ENCODE data around the gene RAB6B.

Gene RAB6B

DNA sequence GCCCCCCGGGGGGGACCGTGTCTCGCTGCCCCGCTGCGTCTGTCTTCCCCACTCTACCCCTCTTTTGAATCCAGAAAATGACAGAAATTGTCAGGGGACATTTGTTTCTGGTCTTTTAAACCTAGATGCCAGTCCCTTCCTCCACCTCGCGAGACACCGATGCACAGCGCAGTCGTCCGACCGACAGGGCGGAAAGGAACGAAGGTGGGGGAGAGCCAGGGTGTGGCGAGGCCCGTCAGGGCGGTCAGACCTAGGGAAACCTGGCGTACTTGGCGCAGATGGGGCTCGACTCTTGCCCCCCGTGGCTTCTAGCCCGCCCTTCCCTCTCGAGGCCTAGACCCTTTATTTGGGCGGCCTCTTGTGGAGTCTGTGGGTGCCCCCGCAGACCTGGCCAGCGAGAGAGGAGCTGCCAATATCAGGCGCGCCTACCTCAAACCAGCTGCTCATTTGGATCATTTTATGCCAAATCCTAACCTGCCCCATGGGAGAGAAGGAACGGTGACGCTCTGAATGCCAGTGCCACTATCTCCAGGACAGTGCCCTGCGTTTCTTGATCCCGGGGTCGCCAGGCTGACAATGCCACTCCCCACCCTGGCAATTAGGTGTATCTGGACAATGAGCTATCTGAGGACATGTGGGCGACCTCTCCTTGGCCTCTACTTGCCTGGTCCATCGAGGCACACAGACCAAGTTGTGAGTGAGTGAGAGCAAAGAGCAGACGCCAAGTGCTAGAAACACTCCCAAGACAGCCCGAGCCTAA is 500 bp upstream of the RAB6B start:
- no peak for DNase-seq (ENCODE audit: low read depth in 2 of 2, low spot score in 1 of 2)

GRCh38 chr3:133894353-133895207 is 1.1 kb downstream of the RAB6B start:
- DNase-seq (ENCODE audit: low read depth in 2 of 2, low spot score in 1 of 2): no peak

DNA sequence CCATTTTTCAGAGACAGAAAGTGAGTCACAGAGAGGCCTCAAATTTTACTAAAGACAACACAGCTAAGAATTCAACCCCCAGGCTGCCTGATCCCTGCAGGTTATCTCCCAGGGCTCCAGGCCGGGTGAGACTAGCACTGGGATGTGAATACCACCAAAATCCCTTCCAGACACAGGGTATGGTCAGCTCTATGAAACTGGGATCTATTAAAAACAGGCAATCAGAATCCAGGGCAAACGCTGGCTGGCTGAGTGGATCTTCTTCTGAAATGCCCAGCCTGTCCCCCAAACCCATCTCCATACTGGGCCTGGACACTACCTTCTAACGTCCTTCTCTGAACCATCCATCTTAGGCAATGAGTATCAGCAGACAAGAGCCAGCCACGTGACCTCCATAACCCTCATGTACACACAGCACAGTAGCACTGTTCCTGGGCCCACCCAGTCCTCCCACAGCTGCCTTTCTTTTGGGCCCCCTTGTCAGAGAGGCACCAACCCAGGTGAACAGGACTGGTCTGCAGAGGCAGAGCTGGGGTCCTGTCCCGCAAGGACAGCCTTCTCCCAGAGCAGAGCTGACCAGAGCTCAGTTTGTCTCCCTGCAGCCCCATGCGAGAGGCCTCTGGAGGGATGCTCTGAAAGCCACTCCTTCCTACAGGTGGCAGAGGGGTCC is 1.9 kb downstream of the RAB6B start:
- no peak for DNase-seq (ENCODE audit: low read depth in 2 of 2, low spot score in 1 of 2)

DNA sequence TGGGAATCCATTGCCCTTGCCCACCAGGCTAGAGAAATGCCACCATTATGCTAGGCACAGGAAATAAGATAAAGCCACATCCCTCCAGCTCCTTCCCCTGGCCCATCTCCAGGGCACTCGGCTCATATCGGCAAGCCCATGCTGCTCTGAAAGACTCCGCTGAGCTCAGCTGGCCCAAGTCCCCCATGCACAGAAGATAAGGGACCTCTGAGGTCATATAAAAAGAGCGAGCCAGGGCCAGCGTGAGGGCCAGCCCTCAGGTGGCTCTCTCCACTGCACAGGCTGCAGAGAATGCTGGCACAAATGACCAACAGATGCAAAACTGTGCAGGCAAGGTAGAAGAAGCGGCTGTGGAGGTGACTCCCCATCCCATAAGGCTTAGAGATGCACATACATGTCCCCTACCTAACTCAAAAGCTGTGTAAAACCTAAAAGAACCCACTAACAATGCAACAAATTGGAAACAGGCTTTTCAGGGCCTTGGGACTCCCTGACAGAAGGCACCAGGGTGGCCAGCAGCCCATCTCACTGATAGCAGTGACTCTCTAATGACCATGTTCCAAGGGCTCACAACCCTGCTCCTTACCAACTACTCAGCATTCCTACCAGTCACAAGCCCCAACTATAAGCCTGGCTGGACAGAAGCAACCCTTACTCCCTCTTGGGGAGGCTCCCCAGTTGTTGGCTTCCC is 3.0 kb downstream of the RAB6B start:
- DNase-seq (ENCODE audit: low read depth in 2 of 2, low spot score in 1 of 2): no peak

DNA sequence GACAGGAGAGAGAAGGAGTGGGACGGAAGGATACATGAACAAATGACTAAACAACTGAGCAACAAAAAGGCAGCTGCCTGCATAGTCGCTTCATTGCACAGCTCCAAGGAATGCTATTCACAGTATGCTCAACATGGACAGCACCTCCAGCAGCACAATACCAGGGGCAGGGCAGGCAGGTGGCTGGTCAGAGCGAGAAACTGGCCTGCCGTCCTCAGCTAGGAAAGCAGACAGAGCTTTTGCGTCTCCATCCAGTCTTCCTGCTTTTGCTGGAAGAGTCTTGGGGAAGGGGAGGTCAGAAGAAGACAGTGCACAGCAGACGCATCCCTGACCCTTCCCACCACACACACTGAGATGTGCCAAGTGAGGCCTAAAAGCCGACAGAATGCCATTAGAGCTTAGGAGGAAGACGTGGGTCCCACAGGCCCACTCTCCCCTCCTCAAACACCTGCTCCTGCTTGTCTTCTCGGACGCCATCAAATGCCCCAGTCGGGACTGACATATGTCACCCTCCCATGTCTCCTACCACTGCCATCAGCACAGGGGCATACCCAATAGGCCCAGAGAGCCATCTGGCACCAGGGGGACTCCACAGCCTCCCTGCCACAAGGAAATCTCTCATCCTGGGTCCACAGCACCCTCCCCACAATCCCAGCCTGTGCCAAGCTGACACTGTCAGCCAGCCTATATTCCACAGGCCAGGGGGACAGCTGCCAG is 3.9 kb downstream of the RAB6B start:
- no peak for DNase-seq (ENCODE audit: low read depth in 2 of 2, low spot score in 1 of 2)

GRCh38 chr3:133890972-133891644 is 4.6 kb downstream of the RAB6B start:
- no peak for DNase-seq (ENCODE audit: low read depth in 2 of 2, low spot score in 1 of 2)

DNA sequence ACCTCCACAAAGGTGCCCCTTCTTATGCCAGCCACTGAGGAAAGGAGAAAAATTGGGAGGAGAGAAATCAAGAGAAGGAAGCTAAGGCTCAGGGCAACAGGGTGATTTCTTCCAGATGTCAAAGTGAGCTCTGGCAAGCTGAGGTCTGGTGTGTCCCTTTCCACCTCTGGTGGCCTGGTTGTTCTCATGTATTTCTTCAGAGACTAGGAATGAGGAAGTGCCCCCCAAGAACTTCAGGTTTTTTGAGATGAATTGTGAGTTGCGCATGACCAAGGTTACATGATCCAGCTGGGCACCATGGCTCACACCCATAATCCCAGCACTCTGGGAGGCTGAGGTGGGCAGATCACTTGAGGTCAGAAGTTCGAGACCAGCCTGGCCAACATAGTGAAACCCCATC is 5.6 kb downstream of the RAB6B start:
- DNase-seq (ENCODE audit: low read depth in 2 of 2, low spot score in 1 of 2): no peak

DNA sequence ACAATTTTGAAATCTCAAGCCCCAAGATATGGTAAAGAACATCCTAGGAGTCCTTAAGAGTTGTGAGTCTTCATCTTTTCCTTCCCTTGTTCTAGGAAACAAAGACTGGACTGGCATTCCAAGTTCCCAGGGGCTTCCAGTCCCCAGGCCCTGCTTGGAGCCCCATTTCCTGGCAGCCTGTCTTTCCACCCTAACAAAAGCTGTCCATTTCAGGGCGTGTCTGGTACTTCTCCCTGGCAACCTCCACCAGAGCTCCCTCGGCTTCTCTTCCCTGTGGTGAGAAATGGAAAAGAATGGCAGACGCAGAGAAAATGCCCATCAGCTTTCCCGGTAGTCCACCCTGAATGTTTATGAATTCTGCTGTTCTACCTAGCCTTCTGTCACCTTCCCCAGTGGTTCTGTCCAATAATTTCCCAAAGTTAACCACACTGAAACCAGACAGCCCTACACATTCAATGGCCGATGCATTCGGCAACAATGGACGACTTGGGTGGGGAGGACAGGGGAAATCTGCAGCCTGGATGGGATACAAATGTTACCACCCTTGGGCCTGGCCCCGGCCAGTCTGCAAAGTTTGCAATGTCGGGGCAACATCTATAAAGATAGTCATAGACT is 6.8 kb downstream of the RAB6B start:
- DNase-seq (ENCODE audit: low read depth in 2 of 2, low spot score in 1 of 2): no peak

- DNase-seq (ENCODE audit: low read depth in 2 of 2, low spot score in 1 of 2): no peak
These were observed 7.6 kb downstream of the RAB6B start for GRCh38 chr3:133887803-133888703.

DNA sequence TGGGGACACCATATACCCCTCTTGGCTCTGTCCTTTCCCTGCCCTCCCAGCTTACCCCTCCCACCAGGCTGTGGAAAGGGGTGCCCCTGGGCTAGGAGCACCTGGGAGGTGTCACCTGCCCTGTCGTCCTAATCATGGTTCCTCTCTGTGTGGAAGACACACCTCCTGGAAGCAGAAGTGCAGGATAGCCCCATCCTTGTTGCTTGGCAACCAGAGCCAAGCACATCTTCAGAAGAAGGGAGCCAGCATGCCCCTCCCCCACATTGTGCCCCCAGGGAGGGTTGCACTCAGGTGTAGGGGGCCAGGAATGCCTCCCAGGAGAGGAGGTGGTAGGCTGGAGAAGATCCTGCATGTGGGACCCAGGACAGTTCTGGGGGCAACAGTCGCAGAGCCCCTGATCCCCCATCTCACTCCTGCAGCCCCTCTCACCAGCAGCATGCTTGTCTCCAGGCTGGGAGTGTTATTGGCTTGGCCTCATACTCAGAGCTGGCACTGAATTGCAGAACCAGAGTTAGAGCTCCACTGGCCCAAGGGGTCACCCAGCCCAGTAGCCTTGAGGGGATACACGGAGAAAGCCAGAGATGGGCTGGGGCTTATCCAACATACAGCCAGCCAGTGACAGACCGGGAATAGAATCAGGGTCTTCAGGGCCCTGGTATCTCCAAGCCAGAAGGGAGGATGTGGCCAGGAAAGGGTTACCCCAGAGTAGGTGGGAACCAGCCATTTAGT is 8.4 kb downstream of the RAB6B start:
- no peak for DNase-seq (ENCODE audit: low read depth in 2 of 2, low spot score in 1 of 2)

DNA sequence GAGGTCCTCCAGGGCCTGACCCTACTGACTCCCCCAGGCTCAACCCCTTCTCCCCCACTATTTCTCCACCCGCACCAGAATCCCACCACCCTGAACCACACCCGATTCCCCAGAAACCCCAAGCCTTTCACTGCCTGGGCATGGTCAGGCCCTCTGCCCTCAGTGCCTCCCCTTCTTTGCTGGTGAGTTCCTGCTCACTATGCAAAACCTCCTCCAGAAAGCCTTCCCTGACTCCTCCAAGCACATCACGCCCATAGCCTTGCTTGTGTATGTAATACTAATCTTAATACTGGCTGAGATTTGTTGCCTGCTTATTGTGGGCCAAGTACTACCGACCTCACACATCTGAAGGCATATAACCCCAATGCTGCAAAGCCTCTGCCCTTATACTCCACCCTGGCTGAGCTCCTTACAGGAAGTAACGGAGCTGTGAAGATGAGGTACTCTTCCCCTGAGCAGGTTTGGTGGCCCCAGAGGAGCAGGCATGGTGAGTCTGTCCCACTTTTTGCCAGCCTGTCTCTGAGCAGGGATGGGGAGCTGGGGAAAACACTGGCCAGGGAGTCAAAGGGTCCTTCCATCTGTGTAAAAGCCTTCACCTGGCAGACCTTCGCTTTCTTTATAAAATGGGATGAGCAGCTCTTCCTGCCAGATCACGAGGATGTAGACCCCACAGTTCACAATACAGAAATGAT is 9.5 kb downstream of the RAB6B start:
- DNase-seq (ENCODE audit: low read depth in 2 of 2, low spot score in 1 of 2): no peak

GRCh38 chr3:133884887-133885711 is 10.6 kb downstream of the RAB6B start:
- DNase-seq (ENCODE audit: low read depth in 2 of 2, low spot score in 1 of 2): no peak

GRCh38 chr3:133884054-133884886 is 11.4 kb downstream of the RAB6B start:
- no peak for DNase-seq (ENCODE audit: low read depth in 2 of 2, low spot score in 1 of 2)

- no peak for DNase-seq (ENCODE audit: low read depth in 2 of 2, low spot score in 1 of 2)
These were observed 12.0 kb downstream of the RAB6B start for GRCh38 chr3:133883641-133884040.

GRCh38 chr3:133882986-133883586 is 12.6 kb downstream of the RAB6B start:
- no peak for DNase-seq (ENCODE audit: low read depth in 2 of 2, low spot score in 1 of 2)
